H1 (cell line): ENCODE results near the gene DIP2C.

Source experiments
- CEBPB ChIP-seq: IDR thresholded peaks from 2 replicates; pipeline ENCODE4 v1.6.1; 2012; ENCODE audit warnings: low read depth, low read length
- POLR2A ChIP-seq, 2 experiments: IDR thresholded peaks; 1 replicate in 1 of 2; 2 replicates in 1 of 2; pipeline ENCODE4 v1.6.1; 2011; ENCODE audit warnings: low read depth in 2 of 2, low read length in 2 of 2, mild to moderate bottlenecking in 2 of 2; ENCODE audit errors: control extremely low read depth in 1 of 2

DNA sequence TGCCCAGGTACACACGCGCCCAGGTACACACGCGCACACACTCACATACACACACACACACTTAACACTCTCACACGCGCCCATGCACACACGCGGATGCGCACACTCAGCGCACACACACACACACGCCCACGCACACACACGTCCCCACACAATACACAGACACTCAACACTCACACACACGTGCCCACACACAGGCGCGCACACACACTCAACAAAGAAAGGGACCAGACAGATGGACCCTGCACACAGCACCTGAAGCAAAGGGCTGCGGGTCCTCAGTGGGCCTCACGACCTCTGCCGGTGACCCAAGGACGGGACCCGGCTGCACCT, 296.8 kb downstream of the DIP2C start:
- TF ChIP-seq POLR2A (IDR thresholded peaks at IDR 0.05; ENCODE audit: control extremely low read depth in 1 of 2, low read depth in 2 of 2, low read length in 2 of 2) (no peak), CEBPB (no peak)
